ENCODE data around the gene HSD11B2. TPM values are rescaled to one million over a fixed set of nuclear protein-coding genes. Genes with fewer than 3 reads are reported as not detected.

HSD11B2 gene
- total RNA-seq, 1 donor from 2014 or later: 4.7 TPM

DNA sequence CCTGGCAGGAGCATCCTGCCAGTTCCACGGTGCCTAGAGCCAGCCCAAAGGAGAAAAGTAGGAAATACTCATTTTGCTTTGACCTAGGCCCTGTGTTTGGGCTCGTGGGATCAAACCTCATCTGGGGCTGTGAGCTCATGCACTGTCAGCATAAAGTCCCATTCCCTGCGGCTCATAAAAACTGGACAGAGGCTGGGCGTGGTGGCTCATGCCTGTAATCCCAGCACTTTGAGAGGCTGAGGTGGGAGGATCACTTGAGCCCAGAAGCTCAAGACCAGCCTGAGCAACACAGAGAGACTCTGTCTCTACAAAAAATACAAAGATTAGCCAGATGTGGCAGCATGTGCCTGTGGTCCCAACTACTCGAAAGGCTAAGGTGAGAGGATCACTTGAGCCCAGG lies 32.1 kb downstream of the HSD11B2 start:
- H3K27ac Mint-ChIP-seq (ENCODE audit: unreplicated experiment): peak overlapping the region; percentile 6

DNA sequence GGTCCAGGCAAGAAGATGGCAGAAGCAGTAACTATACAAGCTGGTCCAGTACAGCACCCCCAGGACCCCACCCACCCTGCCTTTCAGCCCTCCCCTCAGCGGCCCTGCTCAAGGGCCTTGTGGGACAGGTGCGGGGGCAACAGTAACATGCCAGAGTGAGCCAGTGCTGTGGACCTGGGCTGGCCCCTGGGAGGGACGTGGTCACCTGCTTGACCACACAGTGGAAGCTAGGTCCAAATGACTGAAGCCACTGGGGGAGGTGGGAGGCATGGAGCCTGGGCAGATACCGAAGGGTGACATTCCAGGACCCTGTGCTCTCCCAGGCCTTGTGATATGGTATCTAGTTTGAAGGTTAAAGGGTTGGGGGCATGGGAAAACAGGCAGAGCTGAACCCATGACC lies 32.8 kb downstream of the HSD11B2 start:
- DNase-seq (ENCODE audit: low read depth, low spot score): no peak
- TF ChIP-seq CTCF (conservative IDR thresholded peaks at IDR 0.05): no peak
- peaks cover 23% of the 10 kb centered on the region for H3K4me1 Mint-ChIP-seq
- no peak overlapping the region for H3K4me3 Mint-ChIP-seq
- no peaks in the 10 kb centered on the region for H3K27me3 Mint-ChIP-seq (ENCODE audit: low read depth)
- no peaks in the 10 kb centered on the region for H3K36me3 Mint-ChIP-seq (ENCODE audit: low read depth)
- no peaks in the 10 kb centered on the region for H3K9me3 Mint-ChIP-seq
- no peak overlapping the region for H3K27ac Mint-ChIP-seq (ENCODE audit: unreplicated experiment)

More for the DNA sequence above, 32.1 kb downstream of the HSD11B2 start:
- Mint-ChIP-seq H3K36me3 (ENCODE audit: low read depth) (no peaks in the 10 kb centered on the region), H3K9me3 (no peaks in the 10 kb centered on the region), H3K4me1 (peaks cover 26% of the 10 kb centered on the region), H3K4me3 (no peak overlapping the region), H3K27me3 (ENCODE audit: low read depth) (no peaks in the 10 kb centered on the region)
- no peak for TF ChIP-seq CTCF (conservative IDR thresholded peaks at IDR 0.05)
- no peak for DNase-seq (ENCODE audit: low read depth, low spot score)

GRCh38 chr16:67464565-67464964 lies 33.6 kb downstream of the HSD11B2 start:
- Mint-ChIP-seq H3K4me3 (no peak overlapping the region), H3K36me3 (ENCODE audit: low read depth) (no peaks in the 10 kb centered on the region), H3K9me3 (no peaks in the 10 kb centered on the region), H3K27me3 (ENCODE audit: low read depth) (no peaks in the 10 kb centered on the region), H3K27ac (ENCODE audit: unreplicated experiment) (no peak overlapping the region), H3K4me1 (peaks cover 19% of the 10 kb centered on the region)
- DNase-seq (ENCODE audit: low read depth, low spot score): no peak
- no peak for TF ChIP-seq CTCF (conservative IDR thresholded peaks at IDR 0.05)

DNA sequence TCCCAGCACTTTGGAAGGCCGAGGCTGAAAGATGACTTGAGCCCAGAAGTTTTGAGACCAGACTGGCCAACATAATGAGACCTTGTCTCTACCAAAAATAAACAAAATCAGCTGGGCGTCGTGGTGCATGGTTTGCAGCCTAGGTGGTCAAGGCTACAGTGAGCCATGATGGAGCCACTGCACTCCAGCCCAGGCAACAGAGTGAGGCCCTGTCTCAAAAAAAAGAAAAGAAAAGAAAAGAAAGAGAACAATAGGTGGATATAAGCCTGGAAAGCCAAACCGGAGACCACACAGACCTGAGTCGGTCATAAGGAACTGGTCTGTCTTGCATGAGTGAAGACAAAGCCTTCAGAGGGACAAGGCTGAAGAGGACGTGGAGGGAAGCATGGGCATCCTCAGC lies 35.7 kb downstream of the HSD11B2 start:
- no peak for TF ChIP-seq CTCF (conservative IDR thresholded peaks at IDR 0.05)
- Mint-ChIP-seq H3K4me1 (peaks cover 19% of the 10 kb centered on the region), H3K27me3 (ENCODE audit: low read depth) (no peaks in the 10 kb centered on the region), H3K9me3 (no peaks in the 10 kb centered on the region), H3K4me3 (no peak overlapping the region), H3K27ac (ENCODE audit: unreplicated experiment) (no peak overlapping the region), H3K36me3 (ENCODE audit: low read depth) (no peaks in the 10 kb centered on the region)
- DNase-seq (ENCODE audit: low read depth, low spot score): no peak

- no peaks in the 10 kb centered on the region for H3K27me3 Mint-ChIP-seq (ENCODE audit: low read depth)
- H3K4me3 Mint-ChIP-seq: no peak overlapping the region
- H3K4me1 Mint-ChIP-seq: peaks cover 19% of the 10 kb centered on the region
- H3K9me3 Mint-ChIP-seq: no peaks in the 10 kb centered on the region
- TF ChIP-seq CTCF (conservative IDR thresholded peaks at IDR 0.05): no peak
- no peak overlapping the region for H3K27ac Mint-ChIP-seq (ENCODE audit: unreplicated experiment)
- DNase-seq (ENCODE audit: low read depth, low spot score): no peak
- H3K36me3 Mint-ChIP-seq (ENCODE audit: low read depth): no peaks in the 10 kb centered on the region
Observed at GRCh38 chr16:67468731-67469130, 37.8 kb downstream of the HSD11B2 start.

DNA sequence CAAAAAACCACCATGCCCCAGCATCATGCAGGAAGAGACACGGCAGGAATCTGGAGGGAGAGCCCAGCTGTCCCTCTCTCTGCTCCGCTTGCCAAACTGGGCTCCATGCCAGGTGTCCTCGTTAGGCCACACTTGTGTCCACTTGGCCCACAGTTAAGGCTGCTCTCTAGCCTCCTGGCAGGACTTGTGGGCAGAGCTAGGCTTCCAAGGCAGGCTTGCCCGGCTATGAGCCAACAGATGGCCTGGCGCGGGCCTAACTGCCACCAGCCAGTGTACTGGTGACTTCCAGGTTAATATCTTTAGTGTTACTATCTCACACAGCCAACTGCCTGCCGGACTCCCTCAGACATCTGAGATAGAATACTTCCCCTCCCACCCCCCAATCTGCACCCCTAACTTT lies 39.4 kb downstream of the HSD11B2 start:
- TF ChIP-seq CTCF (conservative IDR thresholded peaks at IDR 0.05): no peak
- H3K27me3 Mint-ChIP-seq (ENCODE audit: low read depth): no peaks in the 10 kb centered on the region
- no peak overlapping the region for H3K27ac Mint-ChIP-seq (ENCODE audit: unreplicated experiment)
- no peak for DNase-seq (ENCODE audit: low read depth, low spot score)
- no peak overlapping the region for H3K4me3 Mint-ChIP-seq
- no peaks in the 10 kb centered on the region for H3K36me3 Mint-ChIP-seq (ENCODE audit: low read depth)
- peaks cover 18% of the 10 kb centered on the region for H3K4me1 Mint-ChIP-seq
- H3K9me3 Mint-ChIP-seq: no peaks in the 10 kb centered on the region
